HepG2 (cell line): ENCODE measurements around the gene KDM1B. TPM values are rescaled to one million over a fixed set of nuclear protein-coding genes. Genes with fewer than 3 reads are reported as not detected.

Source experiments
- AHR ChIP-seq: IDR thresholded peaks from 2 replicates; pipeline ENCODE4 v1.6.1; 2018; ENCODE audit warnings: missing genetic modification reagents, missing compliant biosample characterization
- ARNTL ChIP-seq: sonication (generic); formaldehyde crosslinking; IDR thresholded peaks from 2 replicates; pipeline ENCODE4 v1.4.0; 2020; ENCODE audit warnings: mild to moderate bottlenecking, missing genetic modification reagents
- HMG20A ChIP-seq: IDR thresholded peaks from 2 replicates; pipeline ENCODE4 v1.6.1; 2016; ENCODE audit warnings: borderline replicate concordance
- HMGXB3 ChIP-seq: sonication (generic); formaldehyde crosslinking; IDR thresholded peaks from 2 replicates; pipeline ENCODE4 v1.4.0; 2020; ENCODE audit warnings: missing genetic modification reagents, borderline replicate concordance
- NR3C1 ChIP-seq: sonication (generic); formaldehyde crosslinking; IDR thresholded peaks from 2 replicates; pipeline ENCODE4 v1.4.0; 2020; ENCODE audit warnings: missing genetic modification reagents
- TBX3 ChIP-seq: fragments of 450-650 bp; IDR thresholded peaks from 2 replicates; pipeline ENCODE4 v1.6.1; 2017; ENCODE audit warnings: antibody characterized with exemption, mild to moderate bottlenecking, inconsistent platforms, borderline replicate concordance
- XRCC5 ChIP-seq: fragments of 200-400 bp; formaldehyde crosslinking; optimal IDR thresholded peaks from 2 replicates; pipeline ENCODE3; 2017; ENCODE audit warnings: mild to moderate bottlenecking, low read length
- ZMAT3 ChIP-seq: sonication (generic); formaldehyde crosslinking; conservative IDR thresholded peaks from 2 replicates; pipeline ENCODE4 v1.7.0; 2021; ENCODE audit warnings: missing genetic modification reagents
- ZNF609 ChIP-seq: sonication (generic); formaldehyde crosslinking; IDR thresholded peaks from 2 replicates; pipeline ENCODE4 v1.4.0; 2020; ENCODE audit warnings: mild to moderate bottlenecking, missing genetic modification reagents, borderline replicate concordance
- ZSCAN20 ChIP-seq: sonication (generic); formaldehyde crosslinking; IDR thresholded peaks from 2 replicates; pipeline ENCODE4 v1.4.0; 2020; ENCODE audit warnings: missing genetic modification reagents, mild to moderate bottlenecking, borderline replicate concordance
- polyA plus RNA-seq, 8 experiments: library from polyadenylated mRNA; depleted of rRNA in 3 of 8; stranded (reverse) in 7 of 8; unstranded in 1 of 8; fragments of >200 nt; fragmentation: Illumina TruSeq in 4 of 8; extraction: Trizol in 4 of 8; gene quantifications; 2 replicates each; pipeline versions ENCODE4 v1.2.1 to v1.2.3, GENCODE V29; 2011 to 2016; ENCODE audit warnings: low read depth in 4 of 8, missing spikeins in 1 of 8, mixed read lengths in 1 of 8; ENCODE audit not compliant: insufficient read depth in 1 of 8
- total RNA-seq, 5 experiments: library from RNA; depleted of rRNA; stranded (reverse); fragments of >200 nt; fragmentation: Illumina TruSeq; extraction: Trizol; gene quantifications; 2 replicates each; pipeline ENCODE4 v1.2.3, GENCODE V29; 2016; ENCODE audit warnings: low read depth in 1 of 5

The KDM1B gene
- total and polyA plus RNA-seq, 2 of the 13 experiments (the other 11 are each of a cell fraction or from before 2014, with no cell fraction given), result 9.8 to 13.2 TPM

GRCh38 chr6:18241208-18242038 is 86.2 kb downstream of the KDM1B start (continued):
- TF ChIP-seq HMGXB3 (CRISPR knock-in tag), result no peak
- TF ChIP-seq ARNTL (CRISPR knock-in tag), result no peak
- TF ChIP-seq HMG20A (CRISPR knock-in tag), result 0 out of 2 replicates have a peak, but pooled peaks have one; percentile 14
- TF ChIP-seq TBX3, result no peak
- no peak for TF ChIP-seq ZNF609 (CRISPR knock-in tag)
- TF ChIP-seq NR3C1, result no peak
- TF ChIP-seq AHR, result no peak
- no peak for TF ChIP-seq ZSCAN20 (CRISPR knock-in tag)
- TF ChIP-seq XRCC5, result no peak
- TF ChIP-seq ZMAT3, result no peak
